Lung (tissue), 12 donors: ENCODE measurements around the gene ATP5ME. TPM values are rescaled to one million over a fixed set of nuclear protein-coding genes. Genes with fewer than 3 reads are reported as not detected.

ENCODE experiments used
- ATAC-seq: fragments of 200-7000 bp; cut with Tn5 transposase; one replicate; pipeline ENCODE4 v1.9.1; 2020; ENCODE audit warnings: moderate number of reproducible peaks; ENCODE audit not compliant: insufficient read depth, low FRiP score
- DNase-seq, 3 donors: peaks; one replicate each; pipeline ENCODE4 v3.0.0-alpha.2; 2013 to 2017
- H3K27ac ChIP-seq, 2 donors: one replicate each; pipeline ENCODE4 v1.5.1; 2013; ENCODE audit warnings: mild to moderate bottlenecking in 2 of 2, moderate library complexity in 2 of 2, control low read depth in 1 of 2, inconsistent platforms in 1 of 2, low read depth in 1 of 2, low read length in 1 of 2
- H3K27me3 ChIP-seq, 3 donors: one replicate each; pipeline ENCODE4 v1.5.1; 2013; ENCODE audit warnings: low read length in 2 of 3; ENCODE audit not compliant: control insufficient read depth in 3 of 3, insufficient read depth in 3 of 3
- H3K36me3 ChIP-seq, 4 donors: one replicate each; pipeline ENCODE4 v1.5.1; 2013; ENCODE audit warnings: low read length in 4 of 4, mild to moderate bottlenecking in 1 of 4, moderate library complexity in 1 of 4; ENCODE audit not compliant: control insufficient read depth in 4 of 4, insufficient read depth in 4 of 4
- H3K4me1 ChIP-seq, 5 donors: one replicate each; pipeline ENCODE4 v1.5.1; 2013; ENCODE audit warnings: low read length in 5 of 5, mild to moderate bottlenecking in 2 of 5, moderate library complexity in 1 of 5; ENCODE audit not compliant: control insufficient read depth in 5 of 5, insufficient read depth in 5 of 5
- H3K4me3 ChIP-seq: one replicate; pipeline ENCODE4 v1.5.1; 2013; ENCODE audit warnings: mild to moderate bottlenecking, control low read depth, moderate library complexity
- H3K9ac ChIP-seq, 2 donors: one replicate each; pipeline ENCODE4 v1.5.1; 2013; ENCODE audit warnings: low read length in 2 of 2, control low read depth in 1 of 2; ENCODE audit not compliant: insufficient read depth in 1 of 2
- H3K9me3 ChIP-seq, 4 donors: one replicate each; pipeline ENCODE4 v1.5.1; 2013; ENCODE audit warnings: low read length in 3 of 4, mild to moderate bottlenecking in 1 of 4, moderate library complexity in 1 of 4; ENCODE audit not compliant: control insufficient read depth in 4 of 4, insufficient read depth in 3 of 4
- CTCF ChIP-seq: IDR thresholded peaks from 2 replicates; pipeline ENCODE4 v1.5.1; 2012; ENCODE audit warnings: mild to moderate bottlenecking; ENCODE audit errors: control extremely low read depth, extremely low read depth
- WGBS, 2 donors: extraction: QIAGEN DNeasy Blood & Tissue Kit; methylation state at CpG; one replicate each; pipeline ENCODE4 v1.1.7; 2013; 5-methylcytosine and 5-hydroxymethylcytosine counted together
- polyA plus RNA-seq, 2 donors: library from polyadenylated mRNA; stranded (reverse); fragments of 200-250 nt; gene quantifications; one replicate each; pipeline ENCODE4 v1.2.1, GENCODE V29; 2013
- total RNA-seq, 2 donors: library from RNA; depleted of rRNA in 1 of 2; stranded (reverse); fragments of >200 nt in 1 of 2; gene quantifications; one replicate each; pipeline ENCODE4 v1.2.1, GENCODE V29; 2014 to 2021
- donor health status: control.
- donor health status: control.
- donor health status: Bipolar disorder and iron deficiency.
- donor health status: healthy.
- donor health status: DM: yes; HTN: yes; CAD: no.

Gene ATP5ME
- total and polyA plus RNA-seq, 4 donors, result 161 to 997 (median 262) TPM

DNA sequence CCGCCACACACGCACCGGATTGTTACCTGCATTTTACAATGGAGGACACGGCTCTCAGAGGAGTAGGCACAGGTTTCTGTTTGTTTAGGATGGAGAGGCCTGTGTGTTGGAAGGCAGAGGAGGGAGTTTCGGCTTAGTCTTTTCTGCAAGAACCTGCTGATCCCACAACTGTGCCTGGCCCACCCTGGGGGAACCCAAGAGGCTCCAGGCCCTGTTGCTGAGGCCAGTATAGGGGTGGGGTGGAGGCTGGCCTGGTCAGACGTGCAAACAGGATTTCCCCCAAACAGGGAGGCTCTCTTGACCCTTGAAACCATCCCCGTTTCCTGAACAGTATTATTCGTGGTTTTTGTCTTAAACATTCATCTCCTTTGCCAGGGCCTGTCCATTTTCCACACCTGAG is 15.6 kb upstream of the ATP5ME start:
- WGBS, 2 donors, result 59 to 60% methylated on average over 8 of the region's 8 CpGs
- Histone ChIP-seq H3K27ac (peak overlapping the region; percentile 68 to 92), H3K4me3 (no peak overlapping the region), H3K9me3 (no peaks in the 10 kb centered on the region), H3K27me3 (no peaks in the 10 kb centered on the region), H3K36me3 (peaks cover 0 to 5% (median 0%) of the 10 kb centered on the region in 4 donors), H3K4me1 (peaks cover 0 to 26% (median 17%) of the 10 kb centered on the region in 5 donors), H3K9ac (peak overlapping the region in 1 of 2 donors; percentile 12)
- DNase-seq (no peak), ATAC-seq (no peak)
- no peak for TF ChIP-seq CTCF

DNA sequence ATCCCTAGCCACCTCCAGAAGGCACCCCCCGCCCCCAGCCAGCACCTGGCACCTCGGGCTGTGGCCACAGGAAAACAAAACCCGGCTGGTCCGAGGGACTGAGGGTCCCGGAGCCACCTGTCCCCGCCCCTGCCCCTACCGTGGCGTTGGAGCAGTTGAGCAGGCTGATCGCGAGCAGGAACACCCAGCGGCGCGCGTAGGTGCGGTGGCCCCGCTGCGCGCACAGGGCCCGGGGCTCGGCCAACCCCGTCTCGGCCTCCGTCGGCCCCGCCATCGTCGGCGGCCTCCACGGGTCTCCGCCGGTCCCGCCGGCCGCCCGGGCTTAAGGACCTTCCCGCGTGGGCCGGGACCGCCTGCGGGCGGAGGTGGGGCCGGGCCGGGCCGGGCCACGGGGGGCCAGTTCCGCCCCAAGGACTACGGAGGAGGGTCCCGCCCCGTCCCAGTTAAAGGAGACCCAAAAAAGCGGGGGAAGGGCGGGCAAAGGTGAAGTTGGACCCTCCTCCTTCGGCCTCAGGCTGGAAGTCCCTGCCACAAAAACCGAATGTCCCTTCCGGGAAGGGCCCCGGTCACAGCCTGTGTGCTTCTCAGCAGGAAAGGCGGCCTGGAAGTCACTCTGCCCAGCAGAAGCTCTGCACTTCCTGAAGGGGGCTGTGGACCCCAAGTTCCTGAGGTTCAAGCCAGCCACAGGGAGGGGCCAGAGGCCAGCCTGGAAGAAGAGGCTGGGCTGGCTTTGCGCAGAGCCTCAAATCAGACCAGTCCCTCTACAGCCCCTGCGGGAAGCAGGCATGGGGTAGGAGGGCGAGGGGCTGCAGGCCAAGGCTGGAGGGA is 15.0 kb upstream of the ATP5ME start, which contains the start of gene SLC49A3:
Gene SLC49A3, minus strand, starts transcription at position 298 of the 828 bp plus-strand sequence. Its CDS starts 24 bp downstream, at position 274.
- H3K27ac ChIP-seq, result peak within 1 kb of the TSS; percentile 68 to 92
- peaks cover 0 to 5% (median 0%) of the 10 kb centered on the region in 4 donors for H3K36me3 ChIP-seq
- WGBS, 2 donors, result 7% methylated on average over 49 to 59 of the region's 59 CpGs

DNA sequence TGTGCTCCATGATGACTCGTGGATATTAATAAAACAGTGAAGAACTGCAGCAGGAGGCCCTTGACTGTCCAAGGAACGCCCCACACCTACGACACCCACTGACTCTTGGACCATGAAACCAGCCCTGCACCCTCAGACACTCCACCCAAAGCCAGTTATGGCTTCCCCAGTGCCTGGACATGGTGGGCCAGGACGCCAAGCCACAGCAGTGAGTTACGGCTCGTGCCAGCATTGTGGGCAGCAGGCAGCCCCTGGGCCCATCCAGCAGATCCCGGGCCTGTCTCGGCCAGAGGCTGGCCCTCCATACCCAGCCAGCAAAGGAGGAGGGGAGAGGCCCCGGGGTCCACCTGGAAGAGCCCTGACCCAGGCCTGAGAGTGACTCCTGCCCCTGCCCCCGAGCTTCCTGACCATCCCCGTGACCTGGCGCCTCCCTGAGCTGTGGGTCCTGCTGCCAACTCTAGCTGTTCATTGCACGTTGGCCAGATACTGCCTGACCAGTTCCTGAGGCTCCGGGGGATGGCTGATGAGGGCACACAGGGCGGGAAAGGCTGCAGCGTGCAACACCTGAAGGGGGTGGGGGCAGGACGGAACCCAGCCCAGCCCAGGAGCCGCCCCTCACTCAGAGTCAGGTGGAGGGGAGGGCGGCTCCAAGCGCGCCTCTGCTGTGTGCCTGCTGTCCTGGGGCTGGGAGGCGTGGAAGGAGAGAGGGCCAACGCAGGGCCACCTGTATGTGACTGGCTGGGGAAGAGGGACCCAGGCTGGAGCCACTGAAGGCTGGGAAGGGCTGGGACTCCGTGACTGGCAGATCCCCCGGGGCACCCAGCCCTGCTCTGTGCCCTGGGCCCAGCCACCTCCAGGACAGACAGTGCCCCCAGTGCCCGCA is 14.1 kb upstream of the ATP5ME start:
- Histone ChIP-seq H3K4me3 (peak overlapping the region; percentile 57), H3K4me1 (peaks cover 0 to 38% (median 22%) of the 10 kb centered on the region in 5 donors), H3K9ac (no peak overlapping the region), H3K9me3 (no peaks in the 10 kb centered on the region), H3K27ac (peak overlapping the region; percentile 69 to 92), H3K27me3 (no peaks in the 10 kb centered on the region), H3K36me3 (peaks cover 0 to 5% (median 0%) of the 10 kb centered on the region in 4 donors)
- WGBS, 2 donors, result 66 to 82% methylated on average over 22 to 26 of the region's 26 CpGs
- ATAC-seq (no peak), DNase-seq (no peak)
- TF ChIP-seq CTCF, result no peak

More for the DNA sequence above, 15.0 kb upstream of the ATP5ME start, which contains the start of gene SLC49A3:
- no peak for TF ChIP-seq CTCF
- peak; percentile 23 for ATAC-seq
- H3K4me1 ChIP-seq, result peaks cover 0 to 32% (median 19%) of the 10 kb centered on the region in 5 donors
- no peaks in the 10 kb centered on the region for H3K27me3 ChIP-seq
- no peaks in the 10 kb centered on the region for H3K9me3 ChIP-seq
- H3K4me3 ChIP-seq, result peak within 1 kb of the TSS; percentile 57
- peak; percentile 27 to 44 (median 34) for DNase-seq
- peak within 1 kb of the TSS; percentile 12 to 23 for H3K9ac ChIP-seq
